Panc1 (cell line): ENCODE results near the gene NUDT2. TPM values are rescaled to one million over a fixed set of nuclear protein-coding genes. Genes with fewer than 3 reads are reported as not detected.

Experiments
- ATAC-seq: fragments of 200-7000 bp; cut with Tn5 transposase; 2 replicates; pipeline ENCODE4 v1.9.1; 2020; ENCODE audit warnings: mild to moderate bottlenecking, moderate library complexity
- BruUV-seq: library from RNA; stranded (reverse); fragments of 400-500 nt; replicated peaks from 2 replicates; lab custom pipeline; 2021; lab: Mats Ljungman, UMichigan
- CTCF ChIA-PET: fragments of 300-600 bp; sonication (Branson Sonifier 250); formaldehyde crosslinking; loops from one replicate; lab custom pipeline; 2022; ENCODE audit warnings: antibody characterized with exemption; lab: Charles Lee
- POLR2A ChIA-PET: fragments of 300-600 bp; sonication (Branson Sonifier 250); formaldehyde crosslinking; loops from one replicate; lab custom pipeline; 2022; ENCODE audit warnings: antibody characterized with exemption; lab: Charles Lee
- DNase-seq: peaks from one replicate; pipeline ENCODE4 v3.0.0-alpha.2; 2010; ENCODE audit warnings: low read depth, low spot score
- H3K27ac ChIP-seq: 2 replicates; pipeline ENCODE4 v1.5.1; 2011; ENCODE audit warnings: mild to moderate bottlenecking, low read length, inconsistent platforms
- H3K27me3 ChIP-seq: fragments of 200-500 bp; sonication (Bioruptor generic); 2 replicates; pipeline ENCODE4 v1.6.0; 2014; ENCODE audit warnings: low read length, inconsistent platforms; ENCODE audit not compliant: control insufficient read depth, insufficient read depth
- H3K36me3 ChIP-seq: fragments of 200-500 bp; sonication (Bioruptor generic); 2 replicates; pipeline ENCODE4 v1.5.1; 2014; ENCODE audit warnings: inconsistent platforms, mild to moderate bottlenecking, low read length, moderate library complexity; ENCODE audit not compliant: control insufficient read depth, insufficient read depth
- H3K4me1 ChIP-seq: 2 replicates; pipeline ENCODE4 v1.5.1; 2011; ENCODE audit warnings: inconsistent platforms, mild to moderate bottlenecking, low read length, moderate library complexity; ENCODE audit not compliant: control insufficient read depth, insufficient read depth
- H3K4me3 ChIP-seq, 2 experiments: 2 replicates each; pipeline ENCODE4 v1.5.1; 2011 to 2012; ENCODE audit warnings: low read depth in 2 of 2, low read length in 2 of 2, mild to moderate bottlenecking in 2 of 2, inconsistent platforms in 1 of 2, moderate library complexity in 1 of 2
- H3K9me3 ChIP-seq: fragments of 200-500 bp; sonication (Bioruptor generic); 2 replicates; pipeline ENCODE4 v1.5.1; 2014; ENCODE audit warnings: low read depth, mild to moderate bottlenecking, inconsistent platforms, low read length, moderate library complexity; ENCODE audit not compliant: control insufficient read depth, insufficient read depth
- POLR2AphosphoS5 ChIP-seq: IDR thresholded peaks from 2 replicates; pipeline ENCODE4 v1.6.1; 2012; ENCODE audit warnings: mild to moderate bottlenecking, low read depth, low read length, moderate library complexity
- SIN3A ChIP-seq: IDR thresholded peaks from 2 replicates; pipeline ENCODE4 v1.6.1; 2012; ENCODE audit warnings: low read depth, mild to moderate bottlenecking, low read length, moderate library complexity, borderline replicate concordance; ENCODE audit not compliant: insufficient read depth
- TCF7L2 ChIP-seq: IDR thresholded peaks from 2 replicates; pipeline ENCODE4 v1.6.1; 2011; ENCODE audit warnings: mild to moderate bottlenecking, low read depth, low read length, inconsistent platforms
- in situ Hi-C: cut with HindIII; loops from 2 replicates; pipeline ENCODE4 v1.10.0; 2016; ENCODE audit warnings: low sequenced_read_pairs, low pct_unique_long_range_greater_than_20kb
- intact Hi-C: fragments of 100-400 bp; cut with micrococcal nuclease; formaldehyde crosslinking; loops from one replicate; pipeline ENCODE4 v1.10.0; 2022; ENCODE audit not compliant: unreplicated experiment
- total RNA-seq: library from RNA; stranded (reverse); gene quantifications from one replicate; pipeline ENCODE4 v1.2.1, GENCODE V29; 2021; ENCODE audit not compliant: unreplicated experiment
- TF ChIP-seq, protein P1 (sequence below): fragments of 450-650 bp; IDR thresholded peaks from 2 replicates; pipeline ENCODE4 v1.5.1; 2017; ENCODE audit warnings: mild to moderate bottlenecking
- TF ChIP-seq, protein P2 (sequence below), 2 experiments: IDR thresholded peaks; 2 replicates each; pipeline ENCODE4 v1.6.1; 2011 to 2012; ENCODE audit warnings: low read depth in 2 of 2, control low read depth in 1 of 2, low read length in 1 of 2, mild to moderate bottlenecking in 1 of 2, moderate library complexity in 1 of 2; ENCODE audit not compliant: insufficient read depth in 1 of 2

Gene NUDT2
- total RNA-seq, 1 experiment from 2014 or later: 36.2 TPM

DNA sequence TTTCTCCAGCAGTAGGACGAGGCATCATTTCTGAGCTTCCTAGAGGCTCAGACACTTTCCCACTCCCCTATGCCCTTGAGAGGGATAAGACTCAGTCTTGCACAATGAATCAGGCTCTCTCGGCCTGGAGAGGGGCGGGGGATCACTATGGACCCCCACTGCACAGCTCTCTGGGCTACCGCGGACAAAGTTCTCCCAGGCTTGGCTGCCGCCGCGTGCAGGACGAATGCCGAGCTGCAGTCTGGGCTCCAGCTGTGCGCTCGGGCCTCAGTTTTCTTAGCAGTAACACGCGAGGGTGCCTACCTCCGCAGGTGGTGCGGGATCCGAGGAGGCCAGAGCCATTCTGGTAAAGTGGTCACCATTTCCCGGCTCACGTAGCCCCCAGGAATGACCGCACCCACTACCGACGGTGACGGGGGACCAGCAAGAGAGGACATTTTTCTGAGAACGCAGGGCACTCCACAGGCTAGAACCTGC is 50.7 kb downstream of the NUDT2 start:
- Histone ChIP-seq H3K9me3 (no peaks in the 10 kb centered on the region), H3K27me3 (no peaks in the 10 kb centered on the region), H3K4me3 (peak overlapping the region; percentile 53 to 72), H3K4me1 (peaks cover 21% of the 10 kb centered on the region), H3K27ac (peak overlapping the region; percentile 51), H3K36me3 (no peaks in the 10 kb centered on the region)
- intact Hi-C loops: no loop called here
- DNase-seq: no peak
- ChIA-PET POLR2A (interaction anchor here (1.1 kb wide), 1 partner anchor 53 kb away, joined by 3 read pairs; no protein-coding TSS in a partner anchor), CTCF (interaction anchor here (0.6 to 1.8 kb wide), 5 partner anchors 24 to 223 kb away, joined by 3 to 9 read pairs (median 4); partner anchors contain the start of gene FAM219A)
- TF ChIP-seq SIN3A: no peak
- TF ChIP-seq TCF7L2: no peak
- TF ChIP-seq, protein P1, sequence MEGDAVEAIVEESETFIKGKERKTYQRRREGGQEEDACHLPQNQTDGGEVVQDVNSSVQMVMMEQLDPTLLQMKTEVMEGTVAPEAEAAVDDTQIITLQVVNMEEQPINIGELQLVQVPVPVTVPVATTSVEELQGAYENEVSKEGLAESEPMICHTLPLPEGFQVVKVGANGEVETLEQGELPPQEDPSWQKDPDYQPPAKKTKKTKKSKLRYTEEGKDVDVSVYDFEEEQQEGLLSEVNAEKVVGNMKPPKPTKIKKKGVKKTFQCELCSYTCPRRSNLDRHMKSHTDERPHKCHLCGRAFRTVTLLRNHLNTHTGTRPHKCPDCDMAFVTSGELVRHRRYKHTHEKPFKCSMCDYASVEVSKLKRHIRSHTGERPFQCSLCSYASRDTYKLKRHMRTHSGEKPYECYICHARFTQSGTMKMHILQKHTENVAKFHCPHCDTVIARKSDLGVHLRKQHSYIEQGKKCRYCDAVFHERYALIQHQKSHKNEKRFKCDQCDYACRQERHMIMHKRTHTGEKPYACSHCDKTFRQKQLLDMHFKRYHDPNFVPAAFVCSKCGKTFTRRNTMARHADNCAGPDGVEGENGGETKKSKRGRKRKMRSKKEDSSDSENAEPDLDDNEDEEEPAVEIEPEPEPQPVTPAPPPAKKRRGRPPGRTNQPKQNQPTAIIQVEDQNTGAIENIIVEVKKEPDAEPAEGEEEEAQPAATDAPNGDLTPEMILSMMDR: no peak
- TF ChIP-seq, protein P2, sequence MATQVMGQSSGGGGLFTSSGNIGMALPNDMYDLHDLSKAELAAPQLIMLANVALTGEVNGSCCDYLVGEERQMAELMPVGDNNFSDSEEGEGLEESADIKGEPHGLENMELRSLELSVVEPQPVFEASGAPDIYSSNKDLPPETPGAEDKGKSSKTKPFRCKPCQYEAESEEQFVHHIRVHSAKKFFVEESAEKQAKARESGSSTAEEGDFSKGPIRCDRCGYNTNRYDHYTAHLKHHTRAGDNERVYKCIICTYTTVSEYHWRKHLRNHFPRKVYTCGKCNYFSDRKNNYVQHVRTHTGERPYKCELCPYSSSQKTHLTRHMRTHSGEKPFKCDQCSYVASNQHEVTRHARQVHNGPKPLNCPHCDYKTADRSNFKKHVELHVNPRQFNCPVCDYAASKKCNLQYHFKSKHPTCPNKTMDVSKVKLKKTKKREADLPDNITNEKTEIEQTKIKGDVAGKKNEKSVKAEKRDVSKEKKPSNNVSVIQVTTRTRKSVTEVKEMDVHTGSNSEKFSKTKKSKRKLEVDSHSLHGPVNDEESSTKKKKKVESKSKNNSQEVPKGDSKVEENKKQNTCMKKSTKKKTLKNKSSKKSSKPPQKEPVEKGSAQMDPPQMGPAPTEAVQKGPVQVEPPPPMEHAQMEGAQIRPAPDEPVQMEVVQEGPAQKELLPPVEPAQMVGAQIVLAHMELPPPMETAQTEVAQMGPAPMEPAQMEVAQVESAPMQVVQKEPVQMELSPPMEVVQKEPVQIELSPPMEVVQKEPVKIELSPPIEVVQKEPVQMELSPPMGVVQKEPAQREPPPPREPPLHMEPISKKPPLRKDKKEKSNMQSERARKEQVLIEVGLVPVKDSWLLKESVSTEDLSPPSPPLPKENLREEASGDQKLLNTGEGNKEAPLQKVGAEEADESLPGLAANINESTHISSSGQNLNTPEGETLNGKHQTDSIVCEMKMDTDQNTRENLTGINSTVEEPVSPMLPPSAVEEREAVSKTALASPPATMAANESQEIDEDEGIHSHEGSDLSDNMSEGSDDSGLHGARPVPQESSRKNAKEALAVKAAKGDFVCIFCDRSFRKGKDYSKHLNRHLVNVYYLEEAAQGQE (IDR thresholded peaks at IDR 0.05; ENCODE audit: insufficient read depth in 1 of 2, low read depth in 2 of 2, low read length in 1 of 2): no peak
- TF ChIP-seq POLR2AphosphoS5: no peak
- in situ Hi-C loops: no loop called here
- no peak for ATAC-seq
- no TSS peak for BruUV-seq

DNA sequence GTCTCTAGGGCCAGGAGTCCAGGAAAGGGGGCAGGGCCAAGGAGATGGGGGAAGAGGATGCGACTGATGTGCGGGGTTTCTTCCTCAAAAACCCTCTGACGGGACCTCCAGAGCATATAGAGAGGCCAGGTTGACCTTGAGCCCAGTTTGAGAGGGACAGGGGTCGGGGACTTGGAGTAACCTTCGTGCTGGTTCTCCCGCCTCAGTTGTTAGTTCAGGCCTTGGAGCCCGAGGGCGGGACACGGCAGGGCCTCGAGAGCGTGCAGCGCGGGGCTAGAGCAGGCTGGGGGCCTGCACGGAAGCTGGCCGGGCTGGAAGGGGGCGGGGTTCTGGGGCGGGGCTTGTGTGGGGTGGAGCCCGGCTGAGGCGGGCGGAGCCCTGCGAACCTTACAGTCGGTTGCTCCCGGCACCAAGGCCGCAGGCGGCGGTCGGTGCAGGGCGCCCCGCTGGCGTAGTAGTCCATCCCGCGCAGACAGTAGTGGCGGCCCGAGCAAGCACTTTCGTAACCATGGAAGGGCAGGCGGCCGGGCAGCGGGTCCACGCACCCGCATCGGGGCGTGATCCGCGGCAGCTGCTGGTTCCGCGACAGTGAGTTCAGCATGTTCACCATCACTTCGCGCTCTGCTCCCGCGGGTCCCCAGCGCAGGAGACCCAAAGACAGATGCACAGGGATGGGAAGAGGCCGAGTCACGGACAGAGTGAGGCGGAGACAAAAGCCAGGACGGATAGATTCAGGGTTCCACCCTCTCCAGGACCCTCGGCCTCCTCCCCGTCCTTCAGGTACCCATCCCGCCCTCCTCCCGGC is 51.3 kb downstream of the NUDT2 start:
- TF ChIP-seq, protein P2 (IDR thresholded peaks at IDR 0.05; ENCODE audit: insufficient read depth in 1 of 2, low read depth in 2 of 2, low read length in 1 of 2): no peak
- no peak for TF ChIP-seq POLR2AphosphoS5
- TF ChIP-seq, protein P1: no peak
- TF ChIP-seq SIN3A: no peak
- no peak for TF ChIP-seq TCF7L2
- H3K4me1 ChIP-seq: peaks cover 15% of the 10 kb centered on the region
- H3K9me3 ChIP-seq: no peaks in the 10 kb centered on the region
- H3K4me3 ChIP-seq: peak overlapping the region; percentile 53 to 72
- POLR2A ChIA-PET: interaction anchor here (1.1 kb wide), 1 partner anchor 53 kb away, joined by 3 read pairs; no protein-coding TSS in a partner anchor
- ATAC-seq: peak; percentile 66
- no peaks in the 10 kb centered on the region for H3K36me3 ChIP-seq
- intact Hi-C loops (no loop called here), in situ Hi-C loops (no loop called here)
- peak overlapping the region; percentile 51 for H3K27ac ChIP-seq
- CTCF ChIA-PET: interaction anchor here (0.6 to 1.8 kb wide), 5 partner anchors 23 to 223 kb away, joined by 3 to 9 read pairs (median 4); partner anchors contain the start of gene FAM219A
- no TSS peak for BruUV-seq
- no peaks in the 10 kb centered on the region for H3K27me3 ChIP-seq
- no peak for DNase-seq
